ENCODE measurements around the gene ARHGEF28.

The ARHGEF28 gene

GRCh38 chr5:73986729-73987128, 360.7 kb downstream of the ARHGEF28 start:
- no peak for TF ChIP-seq MYC (IDR thresholded peaks at IDR 0.05; ENCODE audit: low read depth, low read length)
- TF ChIP-seq MAX (IDR thresholded peaks at IDR 0.05; ENCODE audit: low read depth, low read length): no peak
- no peak for TF ChIP-seq POLR2A (IDR thresholded peaks at IDR 0.05; ENCODE audit: extremely low read depth, insufficient read length)
- no peak for TF ChIP-seq CTCF (IDR thresholded peaks at IDR 0.05; ENCODE audit: low read depth, low read length)
- H3K4me3 ChIP-seq (ENCODE audit: low read depth, low read length): no peak overlapping the region
- DNase-seq (ENCODE audit: low read depth): no peak

GRCh38 chr5:73987915-73988314, 361.9 kb downstream of the ARHGEF28 start:
- H3K4me3 ChIP-seq (ENCODE audit: low read depth, low read length): no peak overlapping the region
- TF ChIP-seq POLR2A (IDR thresholded peaks at IDR 0.05; ENCODE audit: extremely low read depth, insufficient read length) (no peak), MAX (IDR thresholded peaks at IDR 0.05; ENCODE audit: low read depth, low read length) (no peak), CTCF (IDR thresholded peaks at IDR 0.05; ENCODE audit: low read depth, low read length) (no peak), MYC (IDR thresholded peaks at IDR 0.05; ENCODE audit: low read depth, low read length) (no peak)
- DNase-seq (ENCODE audit: low read depth): no peak

- DNase-seq (ENCODE audit: low read depth): no peak
- no peak for TF ChIP-seq MYC (IDR thresholded peaks at IDR 0.05; ENCODE audit: low read depth, low read length)
- TF ChIP-seq POLR2A (IDR thresholded peaks at IDR 0.05; ENCODE audit: extremely low read depth, insufficient read length): no peak
- TF ChIP-seq MAX (IDR thresholded peaks at IDR 0.05; ENCODE audit: low read depth, low read length): no peak
- no peak for TF ChIP-seq CTCF (IDR thresholded peaks at IDR 0.05; ENCODE audit: low read depth, low read length)
- no peak overlapping the region for H3K4me3 ChIP-seq (ENCODE audit: low read depth, low read length)
Observed at GRCh38 chr5:73989956-73990355, 364.0 kb downstream of the ARHGEF28 start.

Measured in NB4 (cell line).